HepG2 (cell line): ENCODE data around the gene HLCS. TPM values are rescaled to one million over a fixed set of nuclear protein-coding genes. Genes with fewer than 3 reads are reported as not detected.
A peak's percentile ranks its signal among the peaks of the same experiment; 100 is the strongest.

Source experiments
- AHDC1 ChIP-seq: sonication (generic); formaldehyde crosslinking; IDR thresholded peaks from 2 replicates; pipeline ENCODE4 v1.5.1; 2020; ENCODE audit warnings: mild to moderate bottlenecking, missing genetic modification reagents, borderline replicate concordance
- ARID5B ChIP-seq: IDR thresholded peaks from 2 replicates; pipeline ENCODE4 v1.4.0; 2020; ENCODE audit warnings: mild to moderate bottlenecking, missing genetic modification reagents
- ATF4 ChIP-seq, 2 experiments: fragments of 450-650 bp in 1 of 2; sonication (generic) in 1 of 2; formaldehyde crosslinking; IDR thresholded peaks; 2 replicates each; pipeline versions ENCODE4 v1.5.0 to v1.8.0; 2020 to 2022; ENCODE audit warnings: mild to moderate bottlenecking in 1 of 2, missing genetic modification reagents in 1 of 2
- HNF4A ChIP-seq: sonication (generic); formaldehyde crosslinking; IDR thresholded peaks from 2 replicates; pipeline ENCODE4 v1.4.0; 2020; ENCODE audit warnings: missing genetic modification reagents
- NR2F1 ChIP-seq, 2 experiments: fragments of 450-650 bp in 1 of 2; formaldehyde crosslinking in 1 of 2; IDR thresholded peaks; 2 replicates each; pipeline versions ENCODE4 v1.5.0 to v1.6.1; 2016 to 2020; ENCODE audit warnings: mild to moderate bottlenecking in 1 of 2, missing compliant biosample characterization in 1 of 2, missing genetic modification reagents in 1 of 2, moderate library complexity in 1 of 2
- NR2F6 ChIP-seq, 2 experiments: IDR thresholded peaks; 2 replicates each; pipeline ENCODE4 v1.6.1; 2016; ENCODE audit warnings: antibody characterized with exemption in 1 of 2, mild to moderate bottlenecking in 1 of 2
- POGZ ChIP-seq: sonication (generic); formaldehyde crosslinking; IDR thresholded peaks from 2 replicates; pipeline ENCODE4 v1.4.0; 2020; ENCODE audit warnings: mild to moderate bottlenecking, missing genetic modification reagents
- RARA ChIP-seq: IDR thresholded peaks from 2 replicates; pipeline ENCODE4 v1.6.1; 2016; ENCODE audit warnings: missing genetic modification reagents, missing compliant biosample characterization
- TFAP4 ChIP-seq: sonication (generic); IDR thresholded peaks from 2 replicates; pipeline ENCODE4 v1.6.1; 2016; ENCODE audit warnings: low read depth, borderline replicate concordance
- ZNF292 ChIP-seq: sonication (generic); formaldehyde crosslinking; IDR thresholded peaks from 2 replicates; pipeline ENCODE4 v1.8.1; 2022; ENCODE audit warnings: mild to moderate bottlenecking, low read depth, missing genetic modification reagents, borderline replicate concordance
- ZNF644 ChIP-seq: IDR thresholded peaks from 2 replicates; pipeline ENCODE4 v1.6.1; 2016; ENCODE audit warnings: low read depth
- ZNF687 ChIP-seq: sonication (generic); formaldehyde crosslinking; IDR thresholded peaks from 2 replicates; pipeline ENCODE4 v1.5.1; 2020; ENCODE audit warnings: mild to moderate bottlenecking, missing genetic modification reagents, moderate library complexity
- polyA plus RNA-seq, 8 experiments: library from polyadenylated mRNA; depleted of rRNA in 3 of 8; stranded (reverse) in 7 of 8; unstranded in 1 of 8; fragments of >200 nt; fragmentation: Illumina TruSeq in 4 of 8; extraction: Trizol in 4 of 8; gene quantifications; 2 replicates each; pipeline versions ENCODE4 v1.2.1 to v1.2.3, GENCODE V29; 2011 to 2016; ENCODE audit warnings: low read depth in 4 of 8, missing spikeins in 1 of 8, mixed read lengths in 1 of 8; ENCODE audit not compliant: insufficient read depth in 1 of 8
- total RNA-seq, 5 experiments: library from RNA; depleted of rRNA; stranded (reverse); fragments of >200 nt; fragmentation: Illumina TruSeq; extraction: Trizol; gene quantifications; 2 replicates each; pipeline ENCODE4 v1.2.3, GENCODE V29; 2016; ENCODE audit warnings: low read depth in 1 of 5

The HLCS gene
- total and polyA plus RNA-seq, 2 of the 13 experiments (the other 11 are each of a cell fraction or from before 2014, with no cell fraction given) = 7.9 to 12.3 TPM

- peak; percentile 33; the same call in 1 of the 2 replicates for TF ChIP-seq ARID5B
- TF ChIP-seq AHDC1 (CRISPR knock-in tag) = no peak
- peak; percentile 61 for TF ChIP-seq ZNF687 (CRISPR knock-in tag)
- TF ChIP-seq RARA (CRISPR knock-in tag) = peak; percentile 36; the same call in 1 of the 2 replicates
- TF ChIP-seq ZNF644 (CRISPR knock-in tag) = peak; percentile 77
- TF ChIP-seq NR2F6 (IDR thresholded peaks at IDR 0.05) = no peak
- peak; percentile 39; the same call in 1 of the 2 replicates for TF ChIP-seq NR2F6 (CRISPR knock-in tag; IDR thresholded peaks at IDR 0.05)
- peak; percentile 44; the same call in 1 of the 2 replicates for TF ChIP-seq ZNF292 (CRISPR knock-in tag)
- no peak for TF ChIP-seq ATF4 (CRISPR knock-in tag; IDR thresholded peaks at IDR 0.05)
- TF ChIP-seq HNF4A (CRISPR knock-in tag) = peak; percentile 16; the same call in 1 of the 2 replicates
- TF ChIP-seq TFAP4 = peak; percentile 86; the same call in 1 of the 2 replicates
- 0 out of 2 replicates have a peak, but pooled peaks have one; percentile 15 for TF ChIP-seq POGZ (CRISPR knock-in tag)
- TF ChIP-seq NR2F1 (CRISPR knock-in tag; IDR thresholded peaks at IDR 0.05) = 0 out of 4 replicates have a peak, but pooled peaks of 1 of the 2 experiments have one; percentile 26
These were observed 193.4 kb downstream of the HLCS start (continued) for GRCh38 chr21:36773117-36773516.
